HEK293 (cell line): Measurements from ENCODE around the gene MTMR3.
A peak's percentile ranks its signal among the peaks of the same experiment; 100 is the strongest.

Experiments
- CTCF ChIA-PET: fragments of 350-600 bp; formaldehyde crosslinking; extraction: SDS; loops from one replicate; lab custom pipeline; 2021; ENCODE audit warnings: antibody characterized with exemption; lab: Yijun Ruan, JAX
- POLR2A ChIA-PET: fragments of 300-600 bp; formaldehyde crosslinking; extraction: SDS; loops from one replicate; lab custom pipeline; 2020; ENCODE audit warnings: antibody characterized with exemption, inconsistent platforms; lab: Yijun Ruan, JAX
- H3K27ac ChIP-seq: fragments of 200-500 bp; sonication (Bioruptor generic); 2 replicates; pipeline ENCODE4 v1.5.1; 2014; ENCODE audit warnings: low read depth, low read length, control low read depth, inconsistent platforms; ENCODE audit errors: extremely low read depth
- H3K36me3 ChIP-seq, 2 experiments: fragments of 200-500 bp in 1 of 2; sonication (Bioruptor generic) in 1 of 2; 1 replicate in 1 of 2; 2 replicates in 1 of 2; pipeline ENCODE4 v1.5.1; 2014 to 2017; ENCODE audit warnings: inconsistent platforms in 2 of 2, low read length in 2 of 2; ENCODE audit not compliant: control insufficient read depth in 2 of 2, insufficient read depth in 1 of 2
- H3K4me1 ChIP-seq: fragments of 200-500 bp; sonication (Bioruptor generic); 2 replicates; pipeline ENCODE4 v1.5.1; 2014; ENCODE audit warnings: mild to moderate bottlenecking, low read length, inconsistent platforms; ENCODE audit not compliant: control insufficient read depth, insufficient read depth
- H3K4me3 ChIP-seq: 2 replicates; pipeline ENCODE4 v1.5.1; 2011; ENCODE audit warnings: low read depth, mild to moderate bottlenecking, control low read depth, low read length, moderate library complexity
- H3K9me3 ChIP-seq: fragments of 200-500 bp; sonication (Bioruptor generic); 2 replicates; pipeline ENCODE4 v1.5.1; 2014; ENCODE audit warnings: low read depth, low read length, inconsistent platforms; ENCODE audit not compliant: control insufficient read depth, insufficient read depth
- BCL11B ChIP-seq: fragments of 450-650 bp; formaldehyde crosslinking; IDR thresholded peaks from 2 replicates; pipeline ENCODE4 v1.5.1; 2016; ENCODE audit warnings: low read depth, missing biosample characterization, missing genetic modification characterization
- EGR2 ChIP-seq: fragments of 450-650 bp; formaldehyde crosslinking; IDR thresholded peaks from 2 replicates; pipeline ENCODE4 v1.5.1; 2016; ENCODE audit warnings: low read depth, missing biosample characterization, missing genetic modification characterization
- FEZF1 ChIP-seq: fragments of 450-650 bp; formaldehyde crosslinking; IDR thresholded peaks from 2 replicates; pipeline ENCODE4 v1.5.1; 2016; ENCODE audit warnings: missing biosample characterization, missing genetic modification characterization
- GLI2 ChIP-seq: fragments of 450-650 bp; formaldehyde crosslinking; IDR thresholded peaks from 2 replicates; pipeline ENCODE4; 2017; ENCODE audit warnings: missing biosample characterization, missing genetic modification characterization, low read depth, borderline replicate concordance
- GLIS1 ChIP-seq: fragments of 450-650 bp; formaldehyde crosslinking; IDR thresholded peaks from 2 replicates; pipeline ENCODE4 v1.5.1; 2016; ENCODE audit warnings: missing biosample characterization, missing genetic modification characterization
- KLF1 ChIP-seq: fragments of 450-650 bp; formaldehyde crosslinking; IDR thresholded peaks from 2 replicates; pipeline ENCODE4 v1.5.1; 2016; ENCODE audit warnings: missing biosample characterization, missing genetic modification characterization
- KLF7 ChIP-seq: fragments of 450-650 bp; formaldehyde crosslinking; IDR thresholded peaks from 2 replicates; pipeline ENCODE4 v1.5.1; 2016; ENCODE audit warnings: missing biosample characterization, missing genetic modification characterization, borderline replicate concordance
- OSR2 ChIP-seq: fragments of 450-650 bp; formaldehyde crosslinking; IDR thresholded peaks from 2 replicates; pipeline ENCODE4 v1.5.1; 2016; ENCODE audit warnings: missing biosample characterization, missing genetic modification characterization
- PRDM10 ChIP-seq: fragments of 450-650 bp; formaldehyde crosslinking; IDR thresholded peaks from 2 replicates; pipeline ENCODE4 v1.5.1; 2016; ENCODE audit warnings: missing biosample characterization, missing genetic modification characterization
- SP7 ChIP-seq: fragments of 450-650 bp; formaldehyde crosslinking; IDR thresholded peaks from 2 replicates; pipeline ENCODE4 v1.5.1; 2016; ENCODE audit warnings: missing biosample characterization, missing genetic modification characterization
- ZBTB17 ChIP-seq: fragments of 450-650 bp; formaldehyde crosslinking; IDR thresholded peaks from 2 replicates; pipeline ENCODE4 v1.5.1; 2016; ENCODE audit warnings: missing biosample characterization, missing genetic modification characterization
- ZBTB8A ChIP-seq: fragments of 450-650 bp; formaldehyde crosslinking; IDR thresholded peaks from 2 replicates; pipeline ENCODE4 v1.5.1; 2016; ENCODE audit warnings: missing biosample characterization, missing genetic modification characterization
- ZFHX2 ChIP-seq: fragments of 450-650 bp; formaldehyde crosslinking; conservative IDR thresholded peaks from 2 replicates; pipeline ENCODE4 v1.5.1; 2016; ENCODE audit warnings: missing biosample characterization, missing genetic modification characterization
- ZIC2 ChIP-seq: fragments of 450-650 bp; formaldehyde crosslinking; IDR thresholded peaks from 2 replicates; pipeline ENCODE4 v1.5.1; 2016; ENCODE audit warnings: missing biosample characterization, missing genetic modification characterization
- ZNF112 ChIP-seq: fragments of 450-650 bp; formaldehyde crosslinking; IDR thresholded peaks from 2 replicates; pipeline ENCODE4 v1.5.0; 2017; ENCODE audit warnings: missing biosample characterization, missing genetic modification characterization
- ZNF155 ChIP-seq: fragments of 450-650 bp; formaldehyde crosslinking; IDR thresholded peaks from 2 replicates; pipeline ENCODE4 v1.5.1; 2016; ENCODE audit warnings: missing biosample characterization, missing genetic modification characterization
- ZNF221 ChIP-seq: fragments of 450-650 bp; formaldehyde crosslinking; IDR thresholded peaks from 2 replicates; pipeline ENCODE4 v1.5.1; 2017; ENCODE audit warnings: missing biosample characterization, missing genetic modification characterization, borderline replicate concordance
- ZNF362 ChIP-seq: fragments of 450-650 bp; formaldehyde crosslinking; IDR thresholded peaks from 2 replicates; pipeline ENCODE4 v1.5.1; 2016; ENCODE audit warnings: missing biosample characterization, missing genetic modification characterization
- ZNF473 ChIP-seq: fragments of 450-650 bp; formaldehyde crosslinking; IDR thresholded peaks from 2 replicates; pipeline ENCODE4 v1.5.1; 2017; ENCODE audit warnings: missing biosample characterization, missing genetic modification characterization
- ZNF501 ChIP-seq: fragments of 450-650 bp; formaldehyde crosslinking; IDR thresholded peaks from 2 replicates; pipeline ENCODE4 v1.5.1; 2016; ENCODE audit warnings: missing biosample characterization, missing genetic modification characterization
- ZNF580 ChIP-seq: fragments of 450-650 bp; formaldehyde crosslinking; IDR thresholded peaks from 2 replicates; pipeline ENCODE4 v1.5.1; 2016; ENCODE audit warnings: missing biosample characterization, missing genetic modification characterization
- ZNF624 ChIP-seq: fragments of 450-650 bp; formaldehyde crosslinking; IDR thresholded peaks from 2 replicates; pipeline ENCODE4 v1.5.1; 2017; ENCODE audit warnings: missing biosample characterization, missing genetic modification characterization
- ZNF768 ChIP-seq: fragments of 450-650 bp; formaldehyde crosslinking; IDR thresholded peaks from 2 replicates; pipeline ENCODE4 v1.5.1; 2018; ENCODE audit warnings: missing biosample characterization, mild to moderate bottlenecking, missing genetic modification characterization
- ZNF792 ChIP-seq: fragments of 450-650 bp; formaldehyde crosslinking; IDR thresholded peaks from 2 replicates; pipeline ENCODE4 v1.5.1; 2016; ENCODE audit warnings: missing biosample characterization, missing genetic modification characterization
- TF ChIP-seq, protein P1 (sequence below): fragments of 450-650 bp; formaldehyde crosslinking; IDR thresholded peaks from 2 replicates; pipeline ENCODE4 v1.5.1; 2016; ENCODE audit warnings: missing biosample characterization, missing genetic modification characterization
- TF ChIP-seq, protein P2 (sequence below): fragments of 450-650 bp; formaldehyde crosslinking; IDR thresholded peaks from 2 replicates; pipeline ENCODE4 v1.5.1; 2017; ENCODE audit warnings: missing biosample characterization, missing genetic modification characterization
- TF ChIP-seq, protein P3 (sequence below): fragments of 450-650 bp; formaldehyde crosslinking; IDR thresholded peaks from 2 replicates; pipeline ENCODE4 v1.5.1; 2016; ENCODE audit warnings: missing biosample characterization, missing genetic modification characterization, low read depth

MTMR3 gene

GRCh38 chr22:29951791-29952413 is 68.9 kb downstream of the MTMR3 start:
- Histone ChIP-seq H3K9me3 (no peaks in the 10 kb centered on the region), H3K36me3 (no peaks in the 10 kb centered on the region), H3K4me3 (no peak overlapping the region), H3K27ac (no peak overlapping the region), H3K4me1 (peaks cover 20% of the 10 kb centered on the region)
- ChIA-PET CTCF (interaction anchor here (1.1 to 1.8 kb wide), 2 partner anchors 137 to 593 kb away, joined by 4 to 5 read pairs; no protein-coding TSS in a partner anchor), POLR2A (no interaction called here)
- TF ChIP-seq KLF7 (tag by site-specific recombination) = 0 out of 2 replicates have a peak, but pooled peaks have one; percentile 20
- TF ChIP-seq, protein P1, sequence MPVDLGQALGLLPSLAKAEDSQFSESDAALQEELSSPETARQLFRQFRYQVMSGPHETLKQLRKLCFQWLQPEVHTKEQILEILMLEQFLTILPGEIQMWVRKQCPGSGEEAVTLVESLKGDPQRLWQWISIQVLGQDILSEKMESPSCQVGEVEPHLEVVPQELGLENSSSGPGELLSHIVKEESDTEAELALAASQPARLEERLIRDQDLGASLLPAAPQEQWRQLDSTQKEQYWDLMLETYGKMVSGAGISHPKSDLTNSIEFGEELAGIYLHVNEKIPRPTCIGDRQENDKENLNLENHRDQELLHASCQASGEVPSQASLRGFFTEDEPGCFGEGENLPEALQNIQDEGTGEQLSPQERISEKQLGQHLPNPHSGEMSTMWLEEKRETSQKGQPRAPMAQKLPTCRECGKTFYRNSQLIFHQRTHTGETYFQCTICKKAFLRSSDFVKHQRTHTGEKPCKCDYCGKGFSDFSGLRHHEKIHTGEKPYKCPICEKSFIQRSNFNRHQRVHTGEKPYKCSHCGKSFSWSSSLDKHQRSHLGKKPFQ = no peak
- no peak for TF ChIP-seq ZNF624 (tag by site-specific recombination)
- TF ChIP-seq ZNF792 (tag by site-specific recombination) = no peak
- TF ChIP-seq EGR2 (tag by site-specific recombination) = peak; percentile 53
- TF ChIP-seq, protein P2, sequence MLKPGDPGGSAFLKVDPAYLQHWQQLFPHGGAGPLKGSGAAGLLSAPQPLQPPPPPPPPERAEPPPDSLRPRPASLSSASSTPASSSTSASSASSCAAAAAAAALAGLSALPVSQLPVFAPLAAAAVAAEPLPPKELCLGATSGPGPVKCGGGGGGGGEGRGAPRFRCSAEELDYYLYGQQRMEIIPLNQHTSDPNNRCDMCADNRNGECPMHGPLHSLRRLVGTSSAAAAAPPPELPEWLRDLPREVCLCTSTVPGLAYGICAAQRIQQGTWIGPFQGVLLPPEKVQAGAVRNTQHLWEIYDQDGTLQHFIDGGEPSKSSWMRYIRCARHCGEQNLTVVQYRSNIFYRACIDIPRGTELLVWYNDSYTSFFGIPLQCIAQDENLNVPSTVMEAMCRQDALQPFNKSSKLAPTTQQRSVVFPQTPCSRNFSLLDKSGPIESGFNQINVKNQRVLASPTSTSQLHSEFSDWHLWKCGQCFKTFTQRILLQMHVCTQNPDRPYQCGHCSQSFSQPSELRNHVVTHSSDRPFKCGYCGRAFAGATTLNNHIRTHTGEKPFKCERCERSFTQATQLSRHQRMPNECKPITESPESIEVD (tag by site-specific recombination) = peak; percentile 22; the same call in 1 of the 2 replicates
- no peak for TF ChIP-seq GLI2 (tag by site-specific recombination)
- TF ChIP-seq FEZF1 (tag by site-specific recombination) = peak; percentile 22; the same call in 1 of the 2 replicates
- no peak for TF ChIP-seq ZNF501 (tag by site-specific recombination)
- no peak for TF ChIP-seq SP7 (tag by site-specific recombination)
- TF ChIP-seq ZNF155 (tag by site-specific recombination) = no peak
- peak; percentile 15; the same call in 1 of the 2 replicates for TF ChIP-seq KLF1 (tag by site-specific recombination)
- TF ChIP-seq ZNF221 (tag by site-specific recombination) = no peak
- TF ChIP-seq GLIS1 = 0 out of 2 replicates have a peak, but pooled peaks have one; percentile 18
- TF ChIP-seq ZBTB8A (tag by site-specific recombination) = peak; percentile 58
- no peak for TF ChIP-seq BCL11B
- peak; percentile 85 for TF ChIP-seq ZNF362
- no peak for TF ChIP-seq ZNF768 (tag by site-specific recombination)
- TF ChIP-seq ZIC2 (tag by site-specific recombination) = no peak
- no peak for TF ChIP-seq ZNF112
- TF ChIP-seq, protein P3, sequence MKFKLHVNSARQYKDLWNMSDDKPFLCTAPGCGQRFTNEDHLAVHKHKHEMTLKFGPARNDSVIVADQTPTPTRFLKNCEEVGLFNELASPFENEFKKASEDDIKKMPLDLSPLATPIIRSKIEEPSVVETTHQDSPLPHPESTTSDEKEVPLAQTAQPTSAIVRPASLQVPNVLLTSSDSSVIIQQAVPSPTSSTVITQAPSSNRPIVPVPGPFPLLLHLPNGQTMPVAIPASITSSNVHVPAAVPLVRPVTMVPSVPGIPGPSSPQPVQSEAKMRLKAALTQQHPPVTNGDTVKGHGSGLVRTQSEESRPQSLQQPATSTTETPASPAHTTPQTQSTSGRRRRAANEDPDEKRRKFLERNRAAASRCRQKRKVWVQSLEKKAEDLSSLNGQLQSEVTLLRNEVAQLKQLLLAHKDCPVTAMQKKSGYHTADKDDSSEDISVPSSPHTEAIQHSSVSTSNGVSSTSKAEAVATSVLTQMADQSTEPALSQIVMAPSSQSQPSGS (tag by site-specific recombination) = no peak
- peak; percentile 75 for TF ChIP-seq ZFHX2
- TF ChIP-seq OSR2 (tag by site-specific recombination) = 0 out of 2 replicates have a peak, but pooled peaks have one; percentile 21
- peak; percentile 53 for TF ChIP-seq PRDM10 (tag by site-specific recombination)
- 0 out of 2 replicates have a peak, but pooled peaks have one; percentile 11 for TF ChIP-seq ZNF580 (tag by site-specific recombination)
- no peak for TF ChIP-seq ZNF473
- TF ChIP-seq ZBTB17 = 0 out of 2 replicates have a peak, but pooled peaks have one; percentile 52
